ENCODE data around the gene HDAC4. TPM values are rescaled to one million over a fixed set of nuclear protein-coding genes. Genes with fewer than 3 reads are reported as not detected.

HDAC4 gene
- total RNA-seq, 1 experiment from 2014 or later = 44.4 TPM

DNA sequence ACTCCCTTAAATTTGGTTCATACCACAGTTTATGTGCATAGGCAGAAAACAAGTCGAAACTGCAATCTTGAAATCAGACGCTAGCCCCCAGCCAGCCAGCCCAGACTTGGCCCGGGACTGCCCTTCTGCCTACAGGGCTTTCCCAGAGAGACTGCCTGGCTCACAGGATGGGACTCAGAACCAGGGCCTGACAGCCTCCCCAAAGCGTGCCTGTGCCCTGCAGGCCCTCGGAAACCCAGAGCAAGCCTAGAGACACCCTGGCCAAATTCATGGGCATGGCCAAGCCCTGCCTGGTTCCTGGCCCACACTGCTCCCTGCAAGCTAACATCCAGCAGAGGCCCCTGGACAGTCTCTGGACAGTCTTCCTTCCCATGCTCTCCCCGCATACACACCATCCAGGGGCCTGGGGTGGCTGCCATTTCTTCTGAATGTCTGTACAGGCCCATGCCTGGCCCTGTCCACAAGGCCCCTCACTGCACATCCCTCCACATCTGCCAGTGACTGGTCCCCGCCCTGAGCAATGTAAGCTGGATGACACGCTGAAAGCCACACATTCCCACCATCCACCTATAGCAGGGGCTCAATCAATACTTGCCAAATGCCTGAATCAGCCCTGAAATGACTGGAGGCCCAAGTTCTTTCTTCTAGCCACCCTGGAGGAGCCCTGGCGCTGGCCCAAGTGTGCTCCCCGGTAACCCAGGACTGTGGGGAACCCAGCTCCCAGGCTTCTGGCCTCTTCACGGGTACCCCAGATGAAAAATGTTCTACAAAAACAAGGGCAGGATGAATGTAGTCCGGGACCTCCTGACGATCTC, 73.1 kb downstream of the HDAC4 start:
- ChIA-PET POLR2A (interaction anchor here (0.5 to 0.7 kb wide), 2 partner anchors 26 to 210 kb away, joined by 3 to 6 read pairs; no protein-coding TSS in a partner anchor), CTCF (interaction anchor here (1.2 kb wide), 1 partner anchor 10 kb away, joined by 3 read pairs; no protein-coding TSS in a partner anchor)
- DNase-seq (ENCODE audit: low spot score) = no peak
- Mint-ChIP-seq H3K27ac (peak overlapping the region; percentile 79), H3K36me3 (no peaks in the 10 kb centered on the region), H3K9me3 (no peaks in the 10 kb centered on the region), H3K4me1 (peaks cover 40% of the 10 kb centered on the region), H3K27me3 (ENCODE audit: low read depth) (no peaks in the 10 kb centered on the region), H3K4me3 (no peak overlapping the region)
- TF ChIP-seq OVOL2 (CRISPR knock-in tag; IDR thresholded peaks at IDR 0.05; ENCODE audit: borderline replicate concordance) (no peak), SMAD4 (CRISPR knock-in tag; IDR thresholded peaks at IDR 0.05) (no peak), NFYB (CRISPR knock-in tag; conservative IDR thresholded peaks at IDR 0.05; ENCODE audit: low read depth) (no peak), ZNF396 (CRISPR knock-in tag; IDR thresholded peaks at IDR 0.05; ENCODE audit: borderline replicate concordance) (no peak), FOXK1 (CRISPR knock-in tag; IDR thresholded peaks at IDR 0.05) (no peak)
- TF ChIP-seq, protein P1, sequence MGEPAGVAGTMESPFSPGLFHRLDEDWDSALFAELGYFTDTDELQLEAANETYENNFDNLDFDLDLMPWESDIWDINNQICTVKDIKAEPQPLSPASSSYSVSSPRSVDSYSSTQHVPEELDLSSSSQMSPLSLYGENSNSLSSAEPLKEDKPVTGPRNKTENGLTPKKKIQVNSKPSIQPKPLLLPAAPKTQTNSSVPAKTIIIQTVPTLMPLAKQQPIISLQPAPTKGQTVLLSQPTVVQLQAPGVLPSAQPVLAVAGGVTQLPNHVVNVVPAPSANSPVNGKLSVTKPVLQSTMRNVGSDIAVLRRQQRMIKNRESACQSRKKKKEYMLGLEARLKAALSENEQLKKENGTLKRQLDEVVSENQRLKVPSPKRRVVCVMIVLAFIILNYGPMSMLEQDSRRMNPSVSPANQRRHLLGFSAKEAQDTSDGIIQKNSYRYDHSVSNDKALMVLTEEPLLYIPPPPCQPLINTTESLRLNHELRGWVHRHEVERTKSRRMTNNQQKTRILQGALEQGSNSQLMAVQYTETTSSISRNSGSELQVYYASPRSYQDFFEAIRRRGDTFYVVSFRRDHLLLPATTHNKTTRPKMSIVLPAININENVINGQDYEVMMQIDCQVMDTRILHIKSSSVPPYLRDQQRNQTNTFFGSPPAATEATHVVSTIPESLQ (CRISPR knock-in tag; IDR thresholded peaks at IDR 0.05) = no peak
- TF ChIP-seq, protein P2, sequence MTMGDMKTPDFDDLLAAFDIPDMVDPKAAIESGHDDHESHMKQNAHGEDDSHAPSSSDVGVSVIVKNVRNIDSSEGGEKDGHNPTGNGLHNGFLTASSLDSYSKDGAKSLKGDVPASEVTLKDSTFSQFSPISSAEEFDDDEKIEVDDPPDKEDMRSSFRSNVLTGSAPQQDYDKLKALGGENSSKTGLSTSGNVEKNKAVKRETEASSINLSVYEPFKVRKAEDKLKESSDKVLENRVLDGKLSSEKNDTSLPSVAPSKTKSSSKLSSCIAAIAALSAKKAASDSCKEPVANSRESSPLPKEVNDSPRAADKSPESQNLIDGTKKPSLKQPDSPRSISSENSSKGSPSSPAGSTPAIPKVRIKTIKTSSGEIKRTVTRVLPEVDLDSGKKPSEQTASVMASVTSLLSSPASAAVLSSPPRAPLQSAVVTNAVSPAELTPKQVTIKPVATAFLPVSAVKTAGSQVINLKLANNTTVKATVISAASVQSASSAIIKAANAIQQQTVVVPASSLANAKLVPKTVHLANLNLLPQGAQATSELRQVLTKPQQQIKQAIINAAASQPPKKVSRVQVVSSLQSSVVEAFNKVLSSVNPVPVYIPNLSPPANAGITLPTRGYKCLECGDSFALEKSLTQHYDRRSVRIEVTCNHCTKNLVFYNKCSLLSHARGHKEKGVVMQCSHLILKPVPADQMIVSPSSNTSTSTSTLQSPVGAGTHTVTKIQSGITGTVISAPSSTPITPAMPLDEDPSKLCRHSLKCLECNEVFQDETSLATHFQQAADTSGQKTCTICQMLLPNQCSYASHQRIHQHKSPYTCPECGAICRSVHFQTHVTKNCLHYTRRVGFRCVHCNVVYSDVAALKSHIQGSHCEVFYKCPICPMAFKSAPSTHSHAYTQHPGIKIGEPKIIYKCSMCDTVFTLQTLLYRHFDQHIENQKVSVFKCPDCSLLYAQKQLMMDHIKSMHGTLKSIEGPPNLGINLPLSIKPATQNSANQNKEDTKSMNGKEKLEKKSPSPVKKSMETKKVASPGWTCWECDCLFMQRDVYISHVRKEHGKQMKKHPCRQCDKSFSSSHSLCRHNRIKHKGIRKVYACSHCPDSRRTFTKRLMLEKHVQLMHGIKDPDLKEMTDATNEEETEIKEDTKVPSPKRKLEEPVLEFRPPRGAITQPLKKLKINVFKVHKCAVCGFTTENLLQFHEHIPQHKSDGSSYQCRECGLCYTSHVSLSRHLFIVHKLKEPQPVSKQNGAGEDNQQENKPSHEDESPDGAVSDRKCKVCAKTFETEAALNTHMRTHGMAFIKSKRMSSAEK (CRISPR knock-in tag; IDR thresholded peaks at IDR 0.05; ENCODE audit: borderline replicate concordance) = no peak
- TF ChIP-seq, protein P3, sequence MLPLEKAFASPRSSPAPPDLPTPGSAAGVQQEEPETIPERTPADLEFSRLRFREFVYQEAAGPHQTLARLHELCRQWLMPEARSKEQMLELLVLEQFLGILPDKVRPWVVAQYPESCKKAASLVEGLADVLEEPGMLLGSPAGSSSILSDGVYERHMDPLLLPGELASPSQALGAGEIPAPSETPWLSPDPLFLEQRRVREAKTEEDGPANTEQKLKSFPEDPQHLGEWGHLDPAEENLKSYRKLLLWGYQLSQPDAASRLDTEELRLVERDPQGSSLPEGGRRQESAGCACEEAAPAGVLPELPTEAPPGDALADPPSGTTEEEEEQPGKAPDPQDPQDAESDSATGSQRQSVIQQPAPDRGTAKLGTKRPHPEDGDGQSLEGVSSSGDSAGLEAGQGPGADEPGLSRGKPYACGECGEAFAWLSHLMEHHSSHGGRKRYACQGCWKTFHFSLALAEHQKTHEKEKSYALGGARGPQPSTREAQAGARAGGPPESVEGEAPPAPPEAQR (CRISPR knock-in tag; IDR thresholded peaks at IDR 0.05) = no peak
- TF ChIP-seq, protein P4, sequence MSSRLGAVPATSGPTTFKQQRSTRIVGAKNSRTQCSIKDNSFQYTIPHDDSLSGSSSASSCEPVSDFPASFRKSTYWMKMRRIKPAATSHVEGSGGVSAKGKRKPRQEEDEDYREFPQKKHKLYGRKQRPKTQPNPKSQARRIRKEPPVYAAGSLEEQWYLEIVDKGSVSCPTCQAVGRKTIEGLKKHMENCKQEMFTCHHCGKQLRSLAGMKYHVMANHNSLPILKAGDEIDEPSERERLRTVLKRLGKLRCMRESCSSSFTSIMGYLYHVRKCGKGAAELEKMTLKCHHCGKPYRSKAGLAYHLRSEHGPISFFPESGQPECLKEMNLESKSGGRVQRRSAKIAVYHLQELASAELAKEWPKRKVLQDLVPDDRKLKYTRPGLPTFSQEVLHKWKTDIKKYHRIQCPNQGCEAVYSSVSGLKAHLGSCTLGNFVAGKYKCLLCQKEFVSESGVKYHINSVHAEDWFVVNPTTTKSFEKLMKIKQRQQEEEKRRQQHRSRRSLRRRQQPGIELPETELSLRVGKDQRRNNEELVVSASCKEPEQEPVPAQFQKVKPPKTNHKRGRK (CRISPR knock-in tag; IDR thresholded peaks at IDR 0.05; ENCODE audit: borderline replicate concordance) = no peak
- TF ChIP-seq, protein P5, sequence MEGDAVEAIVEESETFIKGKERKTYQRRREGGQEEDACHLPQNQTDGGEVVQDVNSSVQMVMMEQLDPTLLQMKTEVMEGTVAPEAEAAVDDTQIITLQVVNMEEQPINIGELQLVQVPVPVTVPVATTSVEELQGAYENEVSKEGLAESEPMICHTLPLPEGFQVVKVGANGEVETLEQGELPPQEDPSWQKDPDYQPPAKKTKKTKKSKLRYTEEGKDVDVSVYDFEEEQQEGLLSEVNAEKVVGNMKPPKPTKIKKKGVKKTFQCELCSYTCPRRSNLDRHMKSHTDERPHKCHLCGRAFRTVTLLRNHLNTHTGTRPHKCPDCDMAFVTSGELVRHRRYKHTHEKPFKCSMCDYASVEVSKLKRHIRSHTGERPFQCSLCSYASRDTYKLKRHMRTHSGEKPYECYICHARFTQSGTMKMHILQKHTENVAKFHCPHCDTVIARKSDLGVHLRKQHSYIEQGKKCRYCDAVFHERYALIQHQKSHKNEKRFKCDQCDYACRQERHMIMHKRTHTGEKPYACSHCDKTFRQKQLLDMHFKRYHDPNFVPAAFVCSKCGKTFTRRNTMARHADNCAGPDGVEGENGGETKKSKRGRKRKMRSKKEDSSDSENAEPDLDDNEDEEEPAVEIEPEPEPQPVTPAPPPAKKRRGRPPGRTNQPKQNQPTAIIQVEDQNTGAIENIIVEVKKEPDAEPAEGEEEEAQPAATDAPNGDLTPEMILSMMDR (IDR thresholded peaks at IDR 0.05) = no peak
- no peak for ATAC-seq

DNA sequence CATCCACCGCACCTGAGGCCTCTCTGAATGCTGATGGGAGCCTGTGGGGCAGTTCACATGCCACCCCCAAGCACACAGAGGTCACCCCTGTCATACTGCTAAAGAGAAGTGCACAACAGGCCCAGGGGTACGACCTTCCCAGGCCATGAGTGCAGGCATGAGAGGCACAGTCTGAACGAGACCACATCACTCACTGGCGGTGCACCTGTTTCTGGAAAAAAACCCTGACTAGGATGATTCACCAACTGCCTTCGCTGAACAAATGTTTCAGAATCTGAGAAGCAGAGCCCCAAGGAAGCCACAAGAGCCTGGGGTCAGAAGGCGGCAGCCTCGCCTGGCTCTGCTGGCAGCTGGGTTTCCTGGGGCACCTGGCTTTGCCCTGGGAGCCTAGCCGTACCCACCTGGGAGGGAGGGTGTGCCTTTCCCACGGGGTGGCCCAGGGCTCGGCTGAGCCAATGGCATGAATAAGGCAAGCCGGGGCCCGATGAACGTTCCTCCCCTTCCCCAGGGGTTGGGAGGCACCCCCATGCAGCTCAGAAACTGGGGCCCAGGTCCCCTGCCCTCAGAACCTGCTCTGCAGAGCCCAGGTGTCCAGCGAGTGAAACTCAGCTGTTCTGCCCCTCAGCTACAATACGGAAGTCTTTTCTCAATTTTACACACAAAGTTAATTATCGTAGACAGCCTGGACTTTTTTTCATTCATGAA, 73.8 kb downstream of the HDAC4 start:
- CTCF ChIA-PET = no interaction called here
- Mint-ChIP-seq H3K27ac (0 out of 2 replicates have a peak overlapping the region, but pooled peaks have one; percentile 27), H3K27me3 (ENCODE audit: low read depth) (no peaks in the 10 kb centered on the region), H3K4me3 (no peak overlapping the region), H3K4me1 (peaks cover 37% of the 10 kb centered on the region), H3K9me3 (no peaks in the 10 kb centered on the region), H3K36me3 (peaks cover 5% of the 10 kb centered on the region; the same call in 1 of the 2 replicates)
- POLR2A ChIA-PET = no interaction called here
- ATAC-seq = no peak
- DNase-seq (ENCODE audit: low spot score) = no peak
- TF ChIP-seq ZNF396 (CRISPR knock-in tag; IDR thresholded peaks at IDR 0.05; ENCODE audit: borderline replicate concordance) = no peak
- TF ChIP-seq, protein P6, sequence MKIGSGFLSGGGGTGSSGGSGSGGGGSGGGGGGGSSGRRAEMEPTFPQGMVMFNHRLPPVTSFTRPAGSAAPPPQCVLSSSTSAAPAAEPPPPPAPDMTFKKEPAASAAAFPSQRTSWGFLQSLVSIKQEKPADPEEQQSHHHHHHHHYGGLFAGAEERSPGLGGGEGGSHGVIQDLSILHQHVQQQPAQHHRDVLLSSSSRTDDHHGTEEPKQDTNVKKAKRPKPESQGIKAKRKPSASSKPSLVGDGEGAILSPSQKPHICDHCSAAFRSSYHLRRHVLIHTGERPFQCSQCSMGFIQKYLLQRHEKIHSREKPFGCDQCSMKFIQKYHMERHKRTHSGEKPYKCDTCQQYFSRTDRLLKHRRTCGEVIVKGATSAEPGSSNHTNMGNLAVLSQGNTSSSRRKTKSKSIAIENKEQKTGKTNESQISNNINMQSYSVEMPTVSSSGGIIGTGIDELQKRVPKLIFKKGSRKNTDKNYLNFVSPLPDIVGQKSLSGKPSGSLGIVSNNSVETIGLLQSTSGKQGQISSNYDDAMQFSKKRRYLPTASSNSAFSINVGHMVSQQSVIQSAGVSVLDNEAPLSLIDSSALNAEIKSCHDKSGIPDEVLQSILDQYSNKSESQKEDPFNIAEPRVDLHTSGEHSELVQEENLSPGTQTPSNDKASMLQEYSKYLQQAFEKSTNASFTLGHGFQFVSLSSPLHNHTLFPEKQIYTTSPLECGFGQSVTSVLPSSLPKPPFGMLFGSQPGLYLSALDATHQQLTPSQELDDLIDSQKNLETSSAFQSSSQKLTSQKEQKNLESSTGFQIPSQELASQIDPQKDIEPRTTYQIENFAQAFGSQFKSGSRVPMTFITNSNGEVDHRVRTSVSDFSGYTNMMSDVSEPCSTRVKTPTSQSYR (CRISPR knock-in tag; IDR thresholded peaks at IDR 0.05) = no peak
- TF ChIP-seq, protein P7, sequence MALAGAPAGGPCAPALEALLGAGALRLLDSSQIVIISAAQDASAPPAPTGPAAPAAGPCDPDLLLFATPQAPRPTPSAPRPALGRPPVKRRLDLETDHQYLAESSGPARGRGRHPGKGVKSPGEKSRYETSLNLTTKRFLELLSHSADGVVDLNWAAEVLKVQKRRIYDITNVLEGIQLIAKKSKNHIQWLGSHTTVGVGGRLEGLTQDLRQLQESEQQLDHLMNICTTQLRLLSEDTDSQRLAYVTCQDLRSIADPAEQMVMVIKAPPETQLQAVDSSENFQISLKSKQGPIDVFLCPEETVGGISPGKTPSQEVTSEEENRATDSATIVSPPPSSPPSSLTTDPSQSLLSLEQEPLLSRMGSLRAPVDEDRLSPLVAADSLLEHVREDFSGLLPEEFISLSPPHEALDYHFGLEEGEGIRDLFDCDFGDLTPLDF (CRISPR knock-in tag; IDR thresholded peaks at IDR 0.05) = no peak

Measured in WTC11 (cell line).